K562 (cell line): ENCODE results near the gene LRRIQ1. TPM values are rescaled to one million over a fixed set of nuclear protein-coding genes. Genes with fewer than 3 reads are reported as not detected.

Source experiments
- ATAC-seq: fragments of 200-7000 bp; cut with Tn5 transposase; 3 replicates; pipeline ENCODE4 v1.9.1; 2020; ENCODE audit warnings: moderate library complexity
- BruUV-seq: library from RNA; stranded (reverse); fragments of 400-500 nt; replicated peaks from 2 replicates; lab custom pipeline; 2021; lab: Mats Ljungman, UMichigan
- CTCF ChIA-PET: fragments of 300-600 bp; formaldehyde crosslinking; extraction: SDS; loops from one replicate; lab custom pipeline; 2021; ENCODE audit warnings: low intra/inter-chr PET ratio; lab: Yijun Ruan, JAX
- POLR2A ChIA-PET: fragments of 300-600, 350-650 bp; sonication (Branson Sonifier 250); formaldehyde crosslinking; extraction: SDS; loops from one replicate; lab custom pipeline; 2021; ENCODE audit warnings: antibody characterized with exemption, inconsistent platforms; lab: Yijun Ruan, JAX
- DNase-seq, 4 experiments: peaks; one replicate each; pipeline versions ENCODE4 v3.0.0 to v3.0.0-alpha.2; 2011 to 2018; ENCODE audit warnings: low spot score in 3 of 4, mixed read lengths in 3 of 4; ENCODE audit errors: extremely low read depth in 1 of 4
- FAIRE-seq: peaks from 2 replicates; lab custom pipeline; 2011; peaks lifted over from hg19 to GRCh38; lab: Jason Lieb, UNC
- H2AFZ ChIP-seq: 2 replicates; pipeline ENCODE4 v1.6.0; 2011; ENCODE audit warnings: low read depth, low read length, control low read depth, inconsistent platforms
- H3K27ac ChIP-seq: fragments of 200-600 bp; 3 replicates; pipeline ENCODE4 v1.8.0; 2011; ENCODE audit warnings: low read depth, mild to moderate bottlenecking, control low read depth, inconsistent platforms, low read length, moderate library complexity, mixed read lengths; ENCODE audit errors: extremely low read depth
- H3K27me3 ChIP-seq, 2 experiments: fragments of 300-600 bp in 1 of 2; 2 replicates in 1 of 2; 3 replicates in 1 of 2; pipeline versions ENCODE4 v1.6.0 to v1.8.0; 2011; ENCODE audit warnings: inconsistent platforms in 2 of 2, low read length in 2 of 2, mild to moderate bottlenecking in 1 of 2, mixed read lengths in 1 of 2, moderate library complexity in 1 of 2; ENCODE audit not compliant: control insufficient read depth in 2 of 2, insufficient read depth in 2 of 2
- H3K36me3 ChIP-seq: fragments of 300-600 bp; 3 replicates; pipeline ENCODE4 v1.8.0; 2011; ENCODE audit warnings: mild to moderate bottlenecking, low read length, inconsistent platforms; ENCODE audit not compliant: control insufficient read depth, insufficient read depth
- H3K4me1 ChIP-seq, 2 experiments: fragments of 200-600 bp in 1 of 2; replicated peaks in 1 of 2; 2 replicates in 1 of 2; 3 replicates in 1 of 2; pipeline versions ENCODE4 v1.5.1 to v1.8.0; 2011; ENCODE audit warnings: inconsistent platforms in 2 of 2, low read length in 2 of 2, mild to moderate bottlenecking in 1 of 2, mixed read lengths in 1 of 2, moderate library complexity in 1 of 2; ENCODE audit not compliant: control insufficient read depth in 2 of 2, insufficient read depth in 2 of 2
- H3K4me2 ChIP-seq: 2 replicates; pipeline ENCODE4 v1.6.1; 2011; ENCODE audit warnings: low read length, control low read depth, inconsistent platforms, mixed read lengths; ENCODE audit not compliant: insufficient read depth
- H3K4me3 ChIP-seq: fragments of 200-600 bp; sonication (generic), shearing (Covaris generic); 2 replicates; pipeline ENCODE4 v1.5.1; 2016; ENCODE audit warnings: control low read depth, inconsistent platforms
- H3K79me2 ChIP-seq: fragments of 200-600 bp; 3 replicates; pipeline ENCODE4 v1.8.0; 2011; ENCODE audit warnings: low read length, inconsistent platforms; ENCODE audit not compliant: control insufficient read depth, insufficient read depth
- H3K9ac ChIP-seq, 2 experiments: 2 replicates each; pipeline versions ENCODE4 v1.6.0 to v1.6.1; 2011; ENCODE audit warnings: low read depth in 2 of 2, low read length in 2 of 2, control low read depth in 1 of 2, inconsistent platforms in 1 of 2, mild to moderate bottlenecking in 1 of 2, mixed read lengths in 1 of 2; ENCODE audit not compliant: insufficient read depth in 1 of 2
- H3K9me1 ChIP-seq: one replicate; pipeline ENCODE4 v1.6.0; 2011; ENCODE audit warnings: inconsistent platforms, mild to moderate bottlenecking, low read length, moderate library complexity; ENCODE audit not compliant: control insufficient read depth, insufficient read depth
- H3K9me3 ChIP-seq: replicated peaks from 2 replicates; pipeline ENCODE4 v1.5.1; 2011; ENCODE audit warnings: low read depth, low read length, inconsistent platforms; ENCODE audit not compliant: control insufficient read depth, insufficient read depth
- H4K20me1 ChIP-seq: replicated peaks from 2 replicates; pipeline ENCODE4 v1.6.1; 2011; ENCODE audit warnings: low read length, inconsistent platforms, mixed read lengths; ENCODE audit not compliant: control insufficient read depth, insufficient read depth
- ELK1 ChIP-seq: sonication (generic); formaldehyde crosslinking; IDR thresholded peaks from 2 replicates; pipeline ENCODE4 v1.8.1; 2022; ENCODE audit warnings: missing genetic modification reagents
- FOXK2 ChIP-seq, 2 experiments: fragments of 450-650 bp; IDR thresholded peaks in 1 of 2; conservative IDR thresholded peaks in 1 of 2; 2 replicates each; pipeline ENCODE4 v1.6.1; 2016; ENCODE audit warnings: low read depth in 2 of 2, mild to moderate bottlenecking in 1 of 2
- KAT7 ChIP-seq: sonication (generic); formaldehyde crosslinking; IDR thresholded peaks from 2 replicates; pipeline ENCODE4 v1.8.0; 2022; ENCODE audit warnings: missing genetic modification reagents, mild to moderate bottlenecking, borderline replicate concordance
- MCM2 ChIP-seq: fragments of 450-650 bp; IDR thresholded peaks from 2 replicates; pipeline ENCODE4 v1.6.1; 2017; ENCODE audit warnings: low read depth, mild to moderate bottlenecking
- MTA1 ChIP-seq: fragments of 450-650 bp; IDR thresholded peaks from 2 replicates; pipeline ENCODE4 v1.6.1; 2017; ENCODE audit warnings: borderline replicate concordance
- NFIC ChIP-seq: fragments of 450-650 bp; IDR thresholded peaks from 2 replicates; pipeline ENCODE4 v1.6.1; 2017; ENCODE audit warnings: mild to moderate bottlenecking, inconsistent platforms
- POLR2G ChIP-seq: fragments of 200-400 bp; formaldehyde crosslinking; IDR thresholded peaks from 2 replicates; pipeline ENCODE4 v1.6.1; 2017; ENCODE audit warnings: low read depth, mild to moderate bottlenecking, antibody characterized with exemption, low read length, moderate library complexity
- POLR3G ChIP-seq: IDR thresholded peaks from 2 replicates; pipeline ENCODE4 v1.6.1; 2011; ENCODE audit not compliant: insufficient read length, insufficient replicate concordance; ENCODE audit errors: extremely low read depth
- SP1 ChIP-seq: sonication (generic); formaldehyde crosslinking; IDR thresholded peaks from 2 replicates; pipeline ENCODE4 v1.8.1; 2022; ENCODE audit warnings: mild to moderate bottlenecking, missing genetic modification reagents
- SRSF1 ChIP-seq: fragments of 200-400 bp; formaldehyde crosslinking; IDR thresholded peaks from 2 replicates; pipeline ENCODE4 v1.6.1; 2017; ENCODE audit warnings: mild to moderate bottlenecking, low read depth, low read length, moderate library complexity
- ZNF384 ChIP-seq: IDR thresholded peaks from 2 replicates; pipeline ENCODE4 v1.6.1; 2012; ENCODE audit warnings: low read depth, low read length, improper control_type of control experiment
- WGBS: fragments of 100-300 bp; shearing (Covaris generic); methylation state at CpG from one replicate; pipeline ENCODE4 v1.1.6; 2016; ENCODE audit warnings: low coverage, mixed read lengths; ENCODE audit not compliant: insufficient coverage; ENCODE audit errors: missing lambda C conversion rate; 5-methylcytosine and 5-hydroxymethylcytosine counted together
- in situ Hi-C: fragments of 300-500 bp; cut with MboI; formaldehyde crosslinking; loops from 4 replicates; pipeline ENCODE4 v1.15.0; 2018; ENCODE audit warnings: inconsistent platforms, mixed read lengths
- intact Hi-C: fragments of 100-400 bp; cut with micrococcal nuclease; formaldehyde crosslinking; loops from 2 replicates; pipeline ENCODE4 v1.14.2; 2022
- polyA plus RNA-seq, 8 experiments: library from polyadenylated mRNA; depleted of rRNA in 4 of 8; stranded (reverse) in 5 of 8; unstranded in 3 of 8; fragments of >200 nt; fragmentation: Nextera tagmentation in 2 of 8; fragmentation: Illumina TruSeq in 1 of 8; extraction: Ambion mirVana in 2 of 8; extraction: Trizol in 1 of 8; gene quantifications; 2 replicates each; pipeline versions ENCODE4 v1.2.1 to v1.2.3, GENCODE V29; 2011 to 2014; ENCODE audit warnings: inconsistent platforms in 1 of 8, missing spikeins in 1 of 8
- total RNA-seq, 7 experiments: library from RNA; depleted of rRNA in 6 of 7; stranded (reverse); fragments of >200 nt in 6 of 7; fragmentation: Illumina TruSeq in 2 of 7; extraction: Trizol in 2 of 7; gene quantifications; 2 replicates each; pipeline versions ENCODE4 v1.2.1 to v1.2.3, GENCODE V29; 2011 to 2021; ENCODE audit warnings: low replicate concordance in 1 of 7
- TF ChIP-seq, protein P1 (sequence below), 2 experiments: fragments of 450-650 bp; formaldehyde crosslinking in 1 of 2; IDR thresholded peaks; 2 replicates each; pipeline versions ENCODE4 v1.4.0 to v1.6.1; 2014 to 2020; ENCODE audit warnings: mild to moderate bottlenecking in 2 of 2, borderline replicate concordance in 1 of 2, low read depth in 1 of 2

Gene LRRIQ1
- total and polyA plus RNA-seq, 9 of the 15 experiments (the other 6 are each of a cell fraction or from before 2014, with no cell fraction given) = not detected

GRCh38 chr12:85182699-85183098 lies 146.5 kb downstream of the LRRIQ1 start (continued):
- TF ChIP-seq POLR3G = no peak
- TF ChIP-seq, all 486 proteins: peak for 0

DNA sequence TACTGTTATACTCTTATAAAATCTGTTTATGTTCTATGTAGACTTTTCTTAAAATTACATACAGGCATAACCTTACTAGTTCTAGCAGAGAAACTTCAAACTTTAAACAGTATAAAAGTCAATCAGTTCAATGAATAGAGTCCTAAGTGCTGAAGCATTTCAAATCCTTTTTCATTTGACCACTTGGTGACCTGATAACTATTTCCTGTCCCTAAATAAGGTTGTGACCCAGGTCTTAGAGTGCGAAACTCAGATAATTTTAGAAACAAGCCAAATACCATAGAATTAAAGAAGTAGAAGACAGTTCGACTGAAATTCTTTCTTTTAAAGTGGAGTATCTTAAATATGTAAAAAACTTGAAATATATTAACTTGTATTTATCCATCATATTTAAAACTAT lies 147.7 kb downstream of the LRRIQ1 start:
- Histone ChIP-seq H3K36me3 (no peaks in the 10 kb centered on the region), H3K9me1 (no peaks in the 10 kb centered on the region), H4K20me1 (no peaks in the 10 kb centered on the region), H3K79me2 (no peaks in the 10 kb centered on the region), H3K4me3 (no peak overlapping the region), H3K27ac (no peak overlapping the region), H2AFZ (no peak overlapping the region), H3K27me3 (no peaks in the 10 kb centered on the region), H3K4me1 (no peaks in the 10 kb centered on the region), H3K9ac (no peak overlapping the region), H3K9me3 (no peaks in the 10 kb centered on the region), H3K4me2 (no peak overlapping the region)
- ChIA-PET CTCF (no interaction called here), POLR2A (no interaction called here)
- FAIRE-seq = no peak
- intact Hi-C loops (no loop called here), in situ Hi-C loops (no loop called here)
- no peak for ATAC-seq
- DNase-seq = no peak
- no TSS peak for BruUV-seq
- 0% methylated on average over 2 of the region's 2 CpGs for WGBS
- TF ChIP-seq ZNF384 (no peak), ELK1 (CRISPR knock-in tag) (no peak), NFIC (no peak), KAT7 (no peak), POLR2G (no peak), FOXK2 (conservative IDR thresholded peaks at IDR 0.05 in 1 of 2, IDR thresholded peaks at IDR 0.05 in 1 of 2; ENCODE audit: low read depth in 2 of 2) (no peak), MCM2 (no peak), SRSF1 (no peak), MTA1 (no peak), SP1 (CRISPR knock-in tag) (no peak)
- TF ChIP-seq, protein P1, sequence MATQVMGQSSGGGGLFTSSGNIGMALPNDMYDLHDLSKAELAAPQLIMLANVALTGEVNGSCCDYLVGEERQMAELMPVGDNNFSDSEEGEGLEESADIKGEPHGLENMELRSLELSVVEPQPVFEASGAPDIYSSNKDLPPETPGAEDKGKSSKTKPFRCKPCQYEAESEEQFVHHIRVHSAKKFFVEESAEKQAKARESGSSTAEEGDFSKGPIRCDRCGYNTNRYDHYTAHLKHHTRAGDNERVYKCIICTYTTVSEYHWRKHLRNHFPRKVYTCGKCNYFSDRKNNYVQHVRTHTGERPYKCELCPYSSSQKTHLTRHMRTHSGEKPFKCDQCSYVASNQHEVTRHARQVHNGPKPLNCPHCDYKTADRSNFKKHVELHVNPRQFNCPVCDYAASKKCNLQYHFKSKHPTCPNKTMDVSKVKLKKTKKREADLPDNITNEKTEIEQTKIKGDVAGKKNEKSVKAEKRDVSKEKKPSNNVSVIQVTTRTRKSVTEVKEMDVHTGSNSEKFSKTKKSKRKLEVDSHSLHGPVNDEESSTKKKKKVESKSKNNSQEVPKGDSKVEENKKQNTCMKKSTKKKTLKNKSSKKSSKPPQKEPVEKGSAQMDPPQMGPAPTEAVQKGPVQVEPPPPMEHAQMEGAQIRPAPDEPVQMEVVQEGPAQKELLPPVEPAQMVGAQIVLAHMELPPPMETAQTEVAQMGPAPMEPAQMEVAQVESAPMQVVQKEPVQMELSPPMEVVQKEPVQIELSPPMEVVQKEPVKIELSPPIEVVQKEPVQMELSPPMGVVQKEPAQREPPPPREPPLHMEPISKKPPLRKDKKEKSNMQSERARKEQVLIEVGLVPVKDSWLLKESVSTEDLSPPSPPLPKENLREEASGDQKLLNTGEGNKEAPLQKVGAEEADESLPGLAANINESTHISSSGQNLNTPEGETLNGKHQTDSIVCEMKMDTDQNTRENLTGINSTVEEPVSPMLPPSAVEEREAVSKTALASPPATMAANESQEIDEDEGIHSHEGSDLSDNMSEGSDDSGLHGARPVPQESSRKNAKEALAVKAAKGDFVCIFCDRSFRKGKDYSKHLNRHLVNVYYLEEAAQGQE (IDR thresholded peaks at IDR 0.05; ENCODE audit: borderline replicate concordance) = no peak
- TF ChIP-seq, protein P1 (CRISPR knock-in tag; IDR thresholded peaks at IDR 0.05; ENCODE audit: low read depth) = no peak
